GM12878 (cell line): Measurements from ENCODE around the gene TRIM3.

ENCODE experiments used
- CTCF ChIP-seq, 3 experiments: IDR thresholded peaks in 2 of 3; conservative IDR thresholded peaks in 1 of 3; 2 replicates each; pipeline ENCODE4 v1.5.1; 2011; ENCODE audit warnings: low read depth in 3 of 3, low read length in 3 of 3, mild to moderate bottlenecking in 3 of 3, control low read depth in 2 of 3, moderate library complexity in 2 of 3, inconsistent platforms in 1 of 3, mixed read lengths in 1 of 3; ENCODE audit not compliant: control insufficient read depth in 2 of 3, insufficient read depth in 1 of 3; ENCODE audit errors: extremely low read depth in 1 of 3
- MAX ChIP-seq: IDR thresholded peaks from 2 replicates; pipeline ENCODE4 v1.6.1; 2012; ENCODE audit warnings: low read depth, low read length, improper control_type of control experiment
- MEF2A ChIP-seq: IDR thresholded peaks from 2 replicates; pipeline ENCODE4 v1.6.1; 2011; ENCODE audit warnings: low read depth, mild to moderate bottlenecking, low read length, moderate library complexity; ENCODE audit not compliant: insufficient read depth
- NRF1 ChIP-seq: conservative IDR thresholded peaks from 2 replicates; pipeline ENCODE4 v1.6.1; 2011; ENCODE audit warnings: mild to moderate bottlenecking, low read depth, low read length, improper control_type of control experiment
- TAF1 ChIP-seq: IDR thresholded peaks from 2 replicates; pipeline ENCODE4 v1.6.1; 2011; ENCODE audit warnings: mild to moderate bottlenecking, low read depth, low read length, borderline replicate concordance

GRCh38 chr11:6406370-6406769 is 67.4 kb downstream of the TRIM3 start:
- TF ChIP-seq MEF2A, result no peak
- no peak for TF ChIP-seq NRF1
- TF ChIP-seq MAX, result no peak
- no peak for TF ChIP-seq CTCF (IDR thresholded peaks at IDR 0.05 in 2 of 3, conservative IDR thresholded peaks at IDR 0.05 in 1 of 3; ENCODE audit: control insufficient read depth in 2 of 3, extremely low read depth in 1 of 3, insufficient read depth in 1 of 3, low read depth in 3 of 3, low read length in 3 of 3)
- no peak for TF ChIP-seq TAF1
